Measurements from ENCODE around the gene RBMS1. TPM values are rescaled to one million over a fixed set of nuclear protein-coding genes. Genes with fewer than 3 reads are reported as not detected.

The RBMS1 gene
- total RNA-seq, 4 donors from 2014 or later: 26.3 to 52.5 (median 37.5) TPM

DNA sequence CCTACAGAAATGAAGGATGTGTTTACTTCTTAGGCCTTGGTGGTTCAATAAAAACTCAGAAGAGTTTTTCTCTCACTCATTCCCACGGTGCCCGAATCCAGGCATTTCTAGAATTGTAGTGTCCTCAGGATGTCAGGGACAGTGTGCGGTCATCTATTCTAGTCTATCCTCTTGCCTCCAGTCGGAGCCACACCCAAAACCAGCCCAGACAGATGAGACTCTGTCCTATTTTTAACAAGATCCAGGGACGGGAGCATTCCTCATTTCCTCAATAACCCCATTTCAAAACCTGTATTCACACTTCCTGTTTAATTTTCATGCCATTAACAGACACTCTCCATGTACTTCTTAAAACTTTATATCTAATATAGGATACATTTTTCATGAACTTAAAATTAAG is 11.6 kb upstream of the RBMS1 start:
- H3K4me1 ChIP-seq: no peaks in the 10 kb centered on the region
- no peak for TF ChIP-seq POLR2A (IDR thresholded peaks at IDR 0.05)
- no peak for TF ChIP-seq CTCF (IDR thresholded peaks at IDR 0.05)
- intact Hi-C loops (cut with DNase I): no loop called here
- H3K27ac ChIP-seq: no peak overlapping the region
- no peak for DNase-seq
- H3K4me3 ChIP-seq: no peak overlapping the region
- no peaks in the 10 kb centered on the region for H3K9me3 ChIP-seq
- H3K36me3 ChIP-seq: no peaks in the 10 kb centered on the region
- WGBS, 2 donors: 60 to 63% methylated on average over 5 of the region's 5 CpGs
- no peaks in the 10 kb centered on the region for H3K27me3 ChIP-seq

- H3K9me3 ChIP-seq: no peaks in the 10 kb centered on the region
- H3K27me3 ChIP-seq: no peaks in the 10 kb centered on the region
- TF ChIP-seq CTCF (IDR thresholded peaks at IDR 0.05) (no peak), POLR2A (IDR thresholded peaks at IDR 0.05) (no peak)
- no peak for DNase-seq
- peaks cover 0 to 8% (median 2%) of the 10 kb centered on the region in 3 donors for H3K4me1 ChIP-seq
- no peak overlapping the region for H3K4me3 ChIP-seq
- WGBS, 2 donors: 72 to 83% methylated on average over 5 of the region's 5 CpGs
- intact Hi-C loops (cut with DNase I): no loop called here
- no peaks in the 10 kb centered on the region for H3K36me3 ChIP-seq
- H3K27ac ChIP-seq: no peak overlapping the region
Observed at GRCh38 chr2:160502478-160502877, 8.9 kb upstream of the RBMS1 start.

DNA sequence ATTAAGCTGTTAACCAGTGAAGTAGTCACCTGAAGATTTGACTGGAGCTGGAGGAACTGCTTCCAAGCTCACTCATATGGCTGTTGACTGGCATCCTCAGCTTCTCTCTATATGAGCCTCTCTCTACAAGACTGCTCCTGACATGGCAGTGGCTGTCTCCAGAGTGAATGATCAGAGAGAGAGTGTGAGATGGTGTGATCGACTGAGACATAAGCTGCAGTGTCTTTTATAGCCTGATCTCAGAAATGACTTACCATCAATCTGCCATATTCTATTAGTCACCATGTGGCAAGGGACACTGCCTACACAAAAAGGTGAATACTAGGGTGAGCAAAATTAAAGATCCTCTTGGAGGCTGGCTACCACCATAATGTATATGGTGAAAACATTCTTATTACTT is 7.8 kb upstream of the RBMS1 start:
- no peak for DNase-seq
- Histone ChIP-seq H3K27ac (no peak overlapping the region), H3K9me3 (no peaks in the 10 kb centered on the region), H3K27me3 (no peaks in the 10 kb centered on the region), H3K36me3 (no peaks in the 10 kb centered on the region), H3K4me3 (no peak overlapping the region), H3K4me1 (peaks cover 0 to 8% (median 2%) of the 10 kb centered on the region in 3 donors)
- intact Hi-C loops (cut with DNase I): no loop called here
- WGBS, 2 donors: 83 to 100% methylated on average over 1 of the region's 1 CpG
- TF ChIP-seq POLR2A (IDR thresholded peaks at IDR 0.05): no peak

DNA sequence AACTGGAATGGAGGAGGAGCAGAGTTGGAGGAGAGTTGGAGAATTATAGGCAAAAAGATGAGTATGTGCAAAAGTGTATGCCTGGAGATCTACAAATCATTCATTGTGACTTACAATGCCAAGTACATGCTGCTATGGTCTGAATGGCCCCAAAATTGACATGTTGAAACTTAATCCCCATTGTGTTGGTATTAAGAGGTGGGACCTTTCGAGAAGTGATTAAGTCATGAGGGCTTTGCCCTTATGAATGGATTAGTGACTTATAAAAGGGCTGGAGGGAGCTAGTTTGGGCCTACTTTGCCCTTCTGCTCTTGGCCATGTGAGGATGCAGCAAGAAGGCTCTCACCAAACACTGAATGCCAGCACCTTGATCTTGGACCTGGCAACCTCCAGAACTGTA is 6.3 kb upstream of the RBMS1 start:
- WGBS, 2 donors: 37 to 56% methylated on average over 1 of the region's 1 CpG
- intact Hi-C loops (cut with DNase I): no loop called here
- H3K4me1 ChIP-seq: peaks cover 0 to 8% (median 2%) of the 10 kb centered on the region in 3 donors

DNA sequence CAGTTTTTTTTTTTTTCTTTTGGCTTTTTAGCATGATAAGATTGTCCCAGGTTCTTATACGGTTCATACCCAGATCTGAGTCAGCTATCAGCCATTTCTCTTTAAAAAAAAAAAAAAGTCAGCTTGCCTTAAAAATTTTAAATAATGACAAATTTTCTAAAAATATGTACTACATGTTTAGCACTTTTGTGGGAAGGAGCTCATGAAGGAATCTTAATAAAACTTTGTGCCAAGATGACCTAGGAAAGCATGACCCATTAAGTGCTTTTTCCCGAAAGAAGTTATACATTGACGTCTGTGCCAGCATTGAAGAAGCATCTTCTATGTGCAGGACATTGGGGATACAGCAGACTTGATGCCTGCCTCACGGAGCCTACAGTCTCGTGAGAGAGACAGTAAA is 4.5 kb upstream of the RBMS1 start:
- DNase-seq: no peak
- H3K27me3 ChIP-seq: no peaks in the 10 kb centered on the region
- H3K36me3 ChIP-seq: no peaks in the 10 kb centered on the region
- WGBS, 2 donors: 67 to 74% methylated on average over 5 of the region's 5 CpGs
- peaks cover 0 to 18% (median 7%) of the 10 kb centered on the region in 3 donors for H3K4me1 ChIP-seq
- H3K4me3 ChIP-seq: no peak overlapping the region
- TF ChIP-seq POLR2A (IDR thresholded peaks at IDR 0.05): no peak
- no peak for TF ChIP-seq CTCF (IDR thresholded peaks at IDR 0.05)
- H3K27ac ChIP-seq: peak overlapping the region in 1 of 4 donors; percentile 7
- H3K9me3 ChIP-seq: no peaks in the 10 kb centered on the region
- intact Hi-C loops (cut with DNase I): no loop called here

More for the DNA sequence above, 6.3 kb upstream of the RBMS1 start:
- no peak for DNase-seq
- no peaks in the 10 kb centered on the region for H3K9me3 ChIP-seq
- no peak overlapping the region for H3K4me3 ChIP-seq
- no peaks in the 10 kb centered on the region for H3K27me3 ChIP-seq
- TF ChIP-seq POLR2A (IDR thresholded peaks at IDR 0.05) (no peak), CTCF (IDR thresholded peaks at IDR 0.05) (no peak)
- H3K27ac ChIP-seq: no peak overlapping the region
- no peaks in the 10 kb centered on the region for H3K36me3 ChIP-seq

DNA sequence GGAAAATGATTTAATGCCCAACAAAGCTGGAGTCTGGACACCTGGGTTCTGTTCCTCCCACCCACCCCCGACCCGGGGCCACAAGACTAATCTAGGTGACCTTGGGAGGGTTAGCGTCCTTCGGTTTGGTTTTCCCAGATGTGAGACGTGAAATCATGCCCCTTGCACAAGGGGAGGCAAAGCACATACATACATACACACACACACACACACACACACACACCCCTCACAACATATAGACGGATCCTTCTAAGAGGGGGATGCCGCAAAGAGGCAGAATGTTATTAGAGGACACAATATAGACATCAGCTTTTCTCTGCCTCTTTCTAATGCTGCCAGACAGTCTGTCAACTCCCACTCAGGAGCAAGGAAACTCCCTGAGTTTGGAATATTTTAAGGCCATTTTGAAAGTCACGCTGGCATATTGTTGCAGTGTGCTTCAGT is 616 bp upstream of the RBMS1 start:
- TF ChIP-seq CTCF (IDR thresholded peaks at IDR 0.05) (no peak), POLR2A (IDR thresholded peaks at IDR 0.05) (no peak)
- no peak for DNase-seq
- Histone ChIP-seq H3K36me3 (no peaks in the 10 kb centered on the region), H3K9me3 (no peaks in the 10 kb centered on the region), H3K4me3 (peak overlapping the region; percentile 76 to 97 (median 94)), H3K27me3 (no peaks in the 10 kb centered on the region), H3K4me1 (peaks cover 0 to 36% (median 4%) of the 10 kb centered on the region in 3 donors), H3K27ac (peak overlapping the region; percentile 95 to 99 (median 98))
- intact Hi-C loops (cut with DNase I): no loop called here
- WGBS, 2 donors: 12 to 18% methylated on average over 7 to 8 of the region's 8 CpGs

Data from esophagus squamous epithelium (tissue), 5 donors.